NK-92 (cell line): ENCODE measurements around the gene MYH7B.

Source experiments
- DNase-seq: peaks from one replicate; lab custom pipeline; 2025; ENCODE audit not compliant: unreplicated experiment; lab: John Stamatoyannopoulos, UW

MYH7B gene

GRCh38 chr20:35004051-35004725 lies 48.5 kb downstream of the MYH7B start:
- no peak for DNase-seq

DNA sequence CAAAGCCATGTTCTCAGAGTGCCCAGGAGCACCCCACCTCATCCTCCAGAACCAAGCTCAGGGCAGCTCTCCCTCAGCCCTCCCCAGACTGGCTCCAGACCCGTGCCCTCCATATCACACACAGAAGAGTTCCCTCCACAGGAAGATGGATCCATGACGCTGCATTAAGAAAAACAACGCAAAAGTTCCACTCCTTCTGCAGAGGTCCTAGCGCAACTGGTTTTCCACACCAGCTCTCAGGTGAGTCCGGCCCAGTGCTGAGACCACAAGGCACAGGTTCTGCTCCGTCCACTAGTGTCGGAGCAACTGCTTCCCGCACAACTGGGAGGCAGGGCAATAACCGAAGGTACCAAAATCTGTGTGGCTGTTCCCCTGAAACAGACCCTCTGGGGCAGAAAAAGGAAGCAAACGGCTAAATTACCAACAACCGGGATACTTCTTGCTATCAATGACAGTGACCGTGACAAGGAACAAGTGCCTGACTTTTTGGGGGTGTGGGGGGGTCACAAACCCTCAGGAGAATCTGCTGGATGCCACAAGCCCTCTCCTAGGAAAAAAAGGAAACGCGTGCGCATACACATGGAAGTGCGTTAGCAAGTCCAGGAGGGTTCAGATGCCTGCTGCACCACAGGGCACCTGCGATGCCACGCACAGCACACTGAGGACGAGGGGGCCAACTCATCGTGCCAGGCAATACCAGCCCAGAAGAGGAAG lies 49.2 kb downstream of the MYH7B start:
- DNase-seq: no peak
